Gastrocnemius medialis (tissue), 4 donors: ENCODE results near the gene MAML2. TPM values are rescaled to one million over a fixed set of nuclear protein-coding genes. Genes with fewer than 3 reads are reported as not detected.

Experiments used
- ATAC-seq, 2 donors: fragments of 150-250 bp; one replicate each; pipeline ENCODE4 v1.9.1; 2016
- DNase-seq, 2 donors: peaks; one replicate each; pipeline ENCODE4 v3.0.0-alpha.2; 2019
- H3K27ac ChIP-seq, 4 donors: fragments of 200-600 bp; sonication (generic); 1 replicate in 1 of 4; 2 replicates in 3 of 4; pipeline ENCODE4 v1.5.1; 2016 to 2018; ENCODE audit warnings: mild to moderate bottlenecking in 2 of 4, moderate library complexity in 1 of 4
- H3K27me3 ChIP-seq, 3 donors: fragments of 200-600 bp; sonication (generic) in 2 of 3; 1 replicate in 1 of 3; 2 replicates in 2 of 3; pipeline versions ENCODE4 v1.5.1 to v1.6.0; 2016 to 2019; ENCODE audit warnings: mild to moderate bottlenecking in 1 of 3, moderate library complexity in 1 of 3
- H3K36me3 ChIP-seq, 2 donors: fragments of 200-600 bp; sonication (generic) in 1 of 2; one replicate each; pipeline ENCODE4 v1.5.1; 2017 to 2018
- H3K4me1 ChIP-seq, 2 donors: fragments of 200-600 bp; sonication (generic) in 1 of 2; one replicate each; pipeline ENCODE4 v1.5.1; 2016 to 2017; ENCODE audit warnings: mild to moderate bottlenecking in 2 of 2
- H3K4me3 ChIP-seq, 4 donors: fragments of 200-600 bp; sonication (generic) in 3 of 4; 1 replicate in 1 of 4; 2 replicates in 3 of 4; pipeline ENCODE4 v1.5.1; 2016 to 2019; ENCODE audit warnings: mild to moderate bottlenecking in 2 of 4
- H3K9me3 ChIP-seq, 3 donors: fragments of 200-600 bp; sonication (generic) in 2 of 3; 1 replicate in 1 of 3; 2 replicates in 2 of 3; pipeline ENCODE4 v1.5.1; 2016 to 2019
- CTCF ChIP-seq, 5 experiments: fragments of 450-650 bp in 3 of 5; fragments of 200-600 bp in 2 of 5; sonication (generic) in 2 of 5; IDR thresholded peaks in 4 of 5; conservative IDR thresholded peaks in 1 of 5; 1 replicate in 4 of 5; 2 replicates in 1 of 5; pipeline ENCODE4 v1.5.1; 2016 to 2019; ENCODE audit warnings: antibody characterized with exemption in 5 of 5, mild to moderate bottlenecking in 3 of 5, moderate library complexity in 3 of 5
- POLR2A ChIP-seq, 2 donors: fragments of 450-650 bp; IDR thresholded peaks; one replicate each; pipeline ENCODE4 v1.6.1; 2017; ENCODE audit warnings: antibody characterized with exemption in 2 of 2, mild to moderate bottlenecking in 2 of 2, moderate library complexity in 2 of 2
- in situ Hi-C, 4 donors: fragments of 200-750 bp; cut with MboI; loops; one replicate each; pipeline versions ENCODE4 v1.15.0 to v1.8.0; 2017; ENCODE audit warnings: low sequenced_read_pairs in 4 of 4
- intact Hi-C: fragments of 100-400 bp; cut with DNase I; formaldehyde crosslinking; loops from one replicate; pipeline ENCODE4 v1.15.1; 2023; ENCODE audit warnings: low total_unique reads
- total RNA-seq, 4 donors: library from RNA; depleted of rRNA; stranded (reverse); fragments of >200 nt; gene quantifications; one replicate each; pipeline versions ENCODE4 v1.1.0 to v1.2.3, GENCODE V29; 2016

MAML2 gene
- total RNA-seq, 4 donors from 2014 or later, result 4.1 to 6.3 (median 4.8) TPM

- in situ Hi-C loops (no loop called here), intact Hi-C loops (no loop called here)
- Histone ChIP-seq H3K9me3 (no peaks in the 10 kb centered on the region), H3K36me3 (no peaks in the 10 kb centered on the region), H3K4me3 (no peak overlapping the region), H3K27me3 (no peaks in the 10 kb centered on the region), H3K27ac (no peak overlapping the region), H3K4me1 (no peaks in the 10 kb centered on the region)
- no peak for ATAC-seq
- no peak for DNase-seq
- TF ChIP-seq POLR2A (IDR thresholded peaks at IDR 0.05) (no peak), CTCF (IDR thresholded peaks at IDR 0.05 in 4 of 5, conservative IDR thresholded peaks at IDR 0.05 in 1 of 5) (no peak)
These were observed 165.8 kb downstream of the MAML2 start for GRCh38 chr11:96177146-96177545.

GRCh38 chr11:96173906-96174305 lies 169.1 kb downstream of the MAML2 start:
- intact Hi-C loops (no loop called here), in situ Hi-C loops (no loop called here)
- H3K4me1 ChIP-seq, result peaks cover 0 to 5% of the 10 kb centered on the region in 2 donors
- DNase-seq, result no peak
- no peaks in the 10 kb centered on the region for H3K36me3 ChIP-seq
- no peak overlapping the region for H3K4me3 ChIP-seq
- H3K9me3 ChIP-seq, result no peaks in the 10 kb centered on the region
- no peak overlapping the region for H3K27ac ChIP-seq
- no peak for ATAC-seq
- H3K27me3 ChIP-seq, result no peaks in the 10 kb centered on the region
- no peak for TF ChIP-seq CTCF (IDR thresholded peaks at IDR 0.05 in 4 of 5, conservative IDR thresholded peaks at IDR 0.05 in 1 of 5)
- TF ChIP-seq POLR2A (IDR thresholded peaks at IDR 0.05), result no peak

GRCh38 chr11:96173422-96173821 lies 169.6 kb downstream of the MAML2 start:
- no peak overlapping the region for H3K4me3 ChIP-seq
- TF ChIP-seq POLR2A (IDR thresholded peaks at IDR 0.05), result no peak
- TF ChIP-seq CTCF (IDR thresholded peaks at IDR 0.05 in 4 of 5, conservative IDR thresholded peaks at IDR 0.05 in 1 of 5), result no peak
- intact Hi-C loops (no loop called here), in situ Hi-C loops (no loop called here)
- no peak for DNase-seq
- H3K4me1 ChIP-seq, result peaks cover 0 to 10% of the 10 kb centered on the region in 2 donors
- no peaks in the 10 kb centered on the region for H3K9me3 ChIP-seq
- H3K27me3 ChIP-seq, result no peaks in the 10 kb centered on the region
- no peak overlapping the region for H3K27ac ChIP-seq
- no peak for ATAC-seq
- H3K36me3 ChIP-seq, result no peaks in the 10 kb centered on the region

GRCh38 chr11:96172604-96173003 lies 170.4 kb downstream of the MAML2 start:
- TF ChIP-seq CTCF (IDR thresholded peaks at IDR 0.05 in 4 of 5, conservative IDR thresholded peaks at IDR 0.05 in 1 of 5) (no peak), POLR2A (IDR thresholded peaks at IDR 0.05) (no peak)
- in situ Hi-C loops, result no loop called here
- Histone ChIP-seq H3K4me1 (peaks cover 0 to 12% of the 10 kb centered on the region in 2 donors), H3K27me3 (no peaks in the 10 kb centered on the region), H3K27ac (no peak overlapping the region), H3K36me3 (no peaks in the 10 kb centered on the region), H3K9me3 (no peaks in the 10 kb centered on the region), H3K4me3 (no peak overlapping the region)
- DNase-seq, result no peak
- intact Hi-C loops, result no loop called here
- no peak for ATAC-seq

GRCh38 chr11:96169250-96169649 lies 173.7 kb downstream of the MAML2 start:
- Histone ChIP-seq H3K27me3 (no peaks in the 10 kb centered on the region), H3K9me3 (no peaks in the 10 kb centered on the region), H3K36me3 (no peaks in the 10 kb centered on the region), H3K27ac (peak overlapping the region in 3 of 4 donors; percentile 18 to 56 (median 46)), H3K4me1 (peaks cover 0 to 12% of the 10 kb centered on the region in 2 donors), H3K4me3 (no peak overlapping the region)
- intact Hi-C loops (no loop called here), in situ Hi-C loops (no loop called here)
- ATAC-seq, result peak in 1 of 2 donors; percentile 31
- TF ChIP-seq CTCF (IDR thresholded peaks at IDR 0.05 in 4 of 5, conservative IDR thresholded peaks at IDR 0.05 in 1 of 5) (no peak), POLR2A (IDR thresholded peaks at IDR 0.05) (no peak)
- no peak for DNase-seq
